HEK293 (cell line): Measurements from ENCODE around the gene CCSER1.

Experiments
- KLF7 ChIP-seq: fragments of 450-650 bp; formaldehyde crosslinking; IDR thresholded peaks from 2 replicates; pipeline ENCODE4 v1.5.1; 2016; ENCODE audit warnings: missing biosample characterization, missing genetic modification characterization, borderline replicate concordance
- KLF9 ChIP-seq: fragments of 450-650 bp; formaldehyde crosslinking; IDR thresholded peaks from 2 replicates; pipeline ENCODE4 v1.5.1; 2016; ENCODE audit warnings: missing biosample characterization, missing genetic modification characterization, low read depth
- YY1 ChIP-seq: fragments of 450-650 bp; formaldehyde crosslinking; IDR thresholded peaks from 2 replicates; pipeline ENCODE4 v1.5.1; 2018; ENCODE audit warnings: missing biosample characterization, missing genetic modification characterization
- ZNF155 ChIP-seq: fragments of 450-650 bp; formaldehyde crosslinking; IDR thresholded peaks from 2 replicates; pipeline ENCODE4 v1.5.1; 2016; ENCODE audit warnings: missing biosample characterization, missing genetic modification characterization
- ZNF416 ChIP-seq: fragments of 450-650 bp; formaldehyde crosslinking; IDR thresholded peaks from 2 replicates; pipeline ENCODE4 v1.5.1; 2016; ENCODE audit warnings: missing biosample characterization, missing genetic modification characterization
- ZNF629 ChIP-seq: fragments of 450-650 bp; formaldehyde crosslinking; IDR thresholded peaks from 2 replicates; pipeline ENCODE4 v1.5.1; 2017; ENCODE audit warnings: missing biosample characterization, missing genetic modification characterization
- ZNF670 ChIP-seq: fragments of 450-650 bp; formaldehyde crosslinking; IDR thresholded peaks from 2 replicates; pipeline ENCODE4 v1.5.1; 2016; ENCODE audit warnings: missing biosample characterization, missing genetic modification characterization, low read depth
- ZNF76 ChIP-seq: fragments of 450-650 bp; formaldehyde crosslinking; IDR thresholded peaks from 2 replicates; pipeline ENCODE4; 2016; ENCODE audit warnings: low read depth, missing biosample characterization, missing genetic modification characterization, borderline replicate concordance
- TF ChIP-seq, protein P1 (sequence below): fragments of 450-650 bp; formaldehyde crosslinking; IDR thresholded peaks from 2 replicates; pipeline ENCODE4 v1.5.1; 2016; ENCODE audit warnings: missing biosample characterization, missing genetic modification characterization
- TF ChIP-seq, protein P2 (sequence below): sonication (generic); formaldehyde crosslinking; IDR thresholded peaks from 2 replicates; pipeline ENCODE4 v1.8.1; 2022; ENCODE audit warnings: mild to moderate bottlenecking, moderate library complexity, missing genetic modification reagents
- TF ChIP-seq, protein P3 (sequence below): fragments of 450-650 bp; formaldehyde crosslinking; IDR thresholded peaks from 2 replicates; pipeline ENCODE4 v1.5.1; 2016; ENCODE audit warnings: missing biosample characterization, missing genetic modification characterization
- TF ChIP-seq, protein P4 (sequence below): fragments of 450-650 bp; formaldehyde crosslinking; IDR thresholded peaks from 2 replicates; pipeline ENCODE4 v1.5.1; 2016; ENCODE audit warnings: missing biosample characterization, missing genetic modification characterization

DNA sequence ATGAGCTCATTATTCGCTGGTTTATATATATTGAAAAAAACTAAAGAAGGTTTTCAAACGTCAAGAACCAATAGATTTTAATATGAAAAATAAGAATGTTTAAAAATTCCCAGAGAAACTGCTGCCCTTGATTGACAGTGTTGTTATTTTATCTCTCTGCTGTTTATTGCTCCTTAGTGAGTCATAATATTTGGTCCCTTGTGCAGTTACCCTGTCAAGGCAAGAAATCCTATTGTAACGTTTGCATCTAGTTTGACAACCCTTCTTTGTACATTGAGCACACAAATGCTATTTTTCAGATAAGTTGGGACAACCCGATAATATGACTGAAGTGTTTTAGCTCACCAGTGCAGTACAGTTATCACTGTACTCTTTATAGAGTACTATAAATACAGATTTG, 349.4 kb downstream of the CCSER1 start:
- TF ChIP-seq ZNF416 (tag by site-specific recombination) (no peak), ZNF670 (no peak), YY1 (tag by site-specific recombination) (no peak), ZNF155 (tag by site-specific recombination) (no peak), KLF7 (tag by site-specific recombination) (no peak), ZNF76 (tag by site-specific recombination) (no peak), ZNF629 (no peak), KLF9 (tag by site-specific recombination) (no peak)
- TF ChIP-seq, protein P1, sequence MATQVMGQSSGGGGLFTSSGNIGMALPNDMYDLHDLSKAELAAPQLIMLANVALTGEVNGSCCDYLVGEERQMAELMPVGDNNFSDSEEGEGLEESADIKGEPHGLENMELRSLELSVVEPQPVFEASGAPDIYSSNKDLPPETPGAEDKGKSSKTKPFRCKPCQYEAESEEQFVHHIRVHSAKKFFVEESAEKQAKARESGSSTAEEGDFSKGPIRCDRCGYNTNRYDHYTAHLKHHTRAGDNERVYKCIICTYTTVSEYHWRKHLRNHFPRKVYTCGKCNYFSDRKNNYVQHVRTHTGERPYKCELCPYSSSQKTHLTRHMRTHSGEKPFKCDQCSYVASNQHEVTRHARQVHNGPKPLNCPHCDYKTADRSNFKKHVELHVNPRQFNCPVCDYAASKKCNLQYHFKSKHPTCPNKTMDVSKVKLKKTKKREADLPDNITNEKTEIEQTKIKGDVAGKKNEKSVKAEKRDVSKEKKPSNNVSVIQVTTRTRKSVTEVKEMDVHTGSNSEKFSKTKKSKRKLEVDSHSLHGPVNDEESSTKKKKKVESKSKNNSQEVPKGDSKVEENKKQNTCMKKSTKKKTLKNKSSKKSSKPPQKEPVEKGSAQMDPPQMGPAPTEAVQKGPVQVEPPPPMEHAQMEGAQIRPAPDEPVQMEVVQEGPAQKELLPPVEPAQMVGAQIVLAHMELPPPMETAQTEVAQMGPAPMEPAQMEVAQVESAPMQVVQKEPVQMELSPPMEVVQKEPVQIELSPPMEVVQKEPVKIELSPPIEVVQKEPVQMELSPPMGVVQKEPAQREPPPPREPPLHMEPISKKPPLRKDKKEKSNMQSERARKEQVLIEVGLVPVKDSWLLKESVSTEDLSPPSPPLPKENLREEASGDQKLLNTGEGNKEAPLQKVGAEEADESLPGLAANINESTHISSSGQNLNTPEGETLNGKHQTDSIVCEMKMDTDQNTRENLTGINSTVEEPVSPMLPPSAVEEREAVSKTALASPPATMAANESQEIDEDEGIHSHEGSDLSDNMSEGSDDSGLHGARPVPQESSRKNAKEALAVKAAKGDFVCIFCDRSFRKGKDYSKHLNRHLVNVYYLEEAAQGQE = no peak
- TF ChIP-seq, protein P2, sequence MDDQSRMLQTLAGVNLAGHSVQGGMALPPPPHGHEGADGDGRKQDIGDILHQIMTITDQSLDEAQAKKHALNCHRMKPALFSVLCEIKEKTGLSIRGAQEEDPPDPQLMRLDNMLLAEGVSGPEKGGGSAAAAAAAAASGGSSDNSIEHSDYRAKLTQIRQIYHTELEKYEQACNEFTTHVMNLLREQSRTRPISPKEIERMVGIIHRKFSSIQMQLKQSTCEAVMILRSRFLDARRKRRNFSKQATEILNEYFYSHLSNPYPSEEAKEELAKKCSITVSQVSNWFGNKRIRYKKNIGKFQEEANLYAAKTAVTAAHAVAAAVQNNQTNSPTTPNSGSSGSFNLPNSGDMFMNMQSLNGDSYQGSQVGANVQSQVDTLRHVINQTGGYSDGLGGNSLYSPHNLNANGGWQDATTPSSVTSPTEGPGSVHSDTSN (CRISPR knock-in tag) = no peak
- TF ChIP-seq, protein P3, sequence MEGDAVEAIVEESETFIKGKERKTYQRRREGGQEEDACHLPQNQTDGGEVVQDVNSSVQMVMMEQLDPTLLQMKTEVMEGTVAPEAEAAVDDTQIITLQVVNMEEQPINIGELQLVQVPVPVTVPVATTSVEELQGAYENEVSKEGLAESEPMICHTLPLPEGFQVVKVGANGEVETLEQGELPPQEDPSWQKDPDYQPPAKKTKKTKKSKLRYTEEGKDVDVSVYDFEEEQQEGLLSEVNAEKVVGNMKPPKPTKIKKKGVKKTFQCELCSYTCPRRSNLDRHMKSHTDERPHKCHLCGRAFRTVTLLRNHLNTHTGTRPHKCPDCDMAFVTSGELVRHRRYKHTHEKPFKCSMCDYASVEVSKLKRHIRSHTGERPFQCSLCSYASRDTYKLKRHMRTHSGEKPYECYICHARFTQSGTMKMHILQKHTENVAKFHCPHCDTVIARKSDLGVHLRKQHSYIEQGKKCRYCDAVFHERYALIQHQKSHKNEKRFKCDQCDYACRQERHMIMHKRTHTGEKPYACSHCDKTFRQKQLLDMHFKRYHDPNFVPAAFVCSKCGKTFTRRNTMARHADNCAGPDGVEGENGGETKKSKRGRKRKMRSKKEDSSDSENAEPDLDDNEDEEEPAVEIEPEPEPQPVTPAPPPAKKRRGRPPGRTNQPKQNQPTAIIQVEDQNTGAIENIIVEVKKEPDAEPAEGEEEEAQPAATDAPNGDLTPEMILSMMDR = no peak
- TF ChIP-seq, protein P4, sequence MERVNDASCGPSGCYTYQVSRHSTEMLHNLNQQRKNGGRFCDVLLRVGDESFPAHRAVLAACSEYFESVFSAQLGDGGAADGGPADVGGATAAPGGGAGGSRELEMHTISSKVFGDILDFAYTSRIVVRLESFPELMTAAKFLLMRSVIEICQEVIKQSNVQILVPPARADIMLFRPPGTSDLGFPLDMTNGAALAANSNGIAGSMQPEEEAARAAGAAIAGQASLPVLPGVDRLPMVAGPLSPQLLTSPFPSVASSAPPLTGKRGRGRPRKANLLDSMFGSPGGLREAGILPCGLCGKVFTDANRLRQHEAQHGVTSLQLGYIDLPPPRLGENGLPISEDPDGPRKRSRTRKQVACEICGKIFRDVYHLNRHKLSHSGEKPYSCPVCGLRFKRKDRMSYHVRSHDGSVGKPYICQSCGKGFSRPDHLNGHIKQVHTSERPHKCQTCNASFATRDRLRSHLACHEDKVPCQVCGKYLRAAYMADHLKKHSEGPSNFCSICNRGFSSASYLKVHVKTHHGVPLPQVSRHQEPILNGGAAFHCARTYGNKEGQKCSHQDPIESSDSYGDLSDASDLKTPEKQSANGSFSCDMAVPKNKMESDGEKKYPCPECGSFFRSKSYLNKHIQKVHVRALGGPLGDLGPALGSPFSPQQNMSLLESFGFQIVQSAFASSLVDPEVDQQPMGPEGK (tag by site-specific recombination) = no peak
